Naive thymus-derived CD8-positive, alpha-beta T cell (primary cell): Measurements from ENCODE around the gene RAB43. TPM values are rescaled to one million over a fixed set of nuclear protein-coding genes. Genes with fewer than 3 reads are reported as not detected.

Source experiments
- ATAC-seq, 2 donors: fragments of 150-1000 bp; cut with Tn5 transposase in 1 of 2; sonication (Bioruptor Pico), chemical (Tn5 transposase) in 1 of 2; 1 replicate in 1 of 2; 2 replicates in 1 of 2; pipeline ENCODE4 v1.10.0; 2021; ENCODE audit warnings: mild to moderate bottlenecking in 2 of 2, moderate library complexity in 2 of 2
- POLR2A ChIA-PET: fragments of 350-600 bp; sonication (Branson Sonifier 250); formaldehyde crosslinking; loops from one replicate; lab custom pipeline; 2021; ENCODE audit warnings: antibody characterized with exemption; lab: Charles Lee
- DNase-seq, 10 donors: peaks; one replicate each; pipeline versions ENCODE4 v3.0.0 to v3.0.0-alpha.2; 2020 to 2022
- H3K27ac Mint-ChIP-seq, 10 donors: one replicate each; pipeline ENCODE4 v1.8.0; 2020 to 2022; ENCODE audit warnings: mild to moderate bottlenecking in 10 of 10, mixed read lengths in 10 of 10, moderate library complexity in 4 of 10, inconsistent platforms in 1 of 10
- H3K27me3 Mint-ChIP-seq, 5 donors: one replicate each; pipeline ENCODE4 v1.8.0; 2021 to 2022; ENCODE audit warnings: mixed read lengths in 5 of 5
- H3K36me3 Mint-ChIP-seq, 3 donors: one replicate each; pipeline ENCODE4 v1.8.0; 2020 to 2022; ENCODE audit warnings: mixed read lengths in 3 of 3, mild to moderate bottlenecking in 2 of 3, inconsistent platforms in 1 of 3
- H3K4me1 Mint-ChIP-seq, 4 donors: one replicate each; pipeline ENCODE4 v1.8.0; 2021 to 2022; ENCODE audit warnings: mixed read lengths in 4 of 4
- H3K4me3 Mint-ChIP-seq, 10 donors: one replicate each; pipeline ENCODE4 v1.8.0; 2020 to 2022; ENCODE audit warnings: mild to moderate bottlenecking in 10 of 10, mixed read lengths in 10 of 10, moderate library complexity in 6 of 10, inconsistent platforms in 1 of 10
- H3K9me3 Mint-ChIP-seq, 9 donors: one replicate each; pipeline ENCODE4 v1.8.0; 2020 to 2022; ENCODE audit warnings: mixed read lengths in 9 of 9, mild to moderate bottlenecking in 3 of 9, inconsistent platforms in 1 of 9, moderate library complexity in 1 of 9
- polyA plus RNA-seq, 3 donors: library from polyadenylated mRNA; unstranded; fragments of 300-500 nt; fragmentation: Illumina TruSeq; gene quantifications; one replicate each; pipeline ENCODE4 v1.2.3, GENCODE V29; 2021
- total RNA-seq, 8 experiments: library from RNA in 2 of 8; stranded (reverse) in 2 of 8; gene quantifications; one replicate each; pipeline ENCODE4 v1.2.3 and lab custom pipeline; 2021 to 2026

The RAB43 gene
- total and polyA plus RNA-seq, 5 experiments from 2014 or later, result 15.7 to 130 (median 43.1) TPM

DNA sequence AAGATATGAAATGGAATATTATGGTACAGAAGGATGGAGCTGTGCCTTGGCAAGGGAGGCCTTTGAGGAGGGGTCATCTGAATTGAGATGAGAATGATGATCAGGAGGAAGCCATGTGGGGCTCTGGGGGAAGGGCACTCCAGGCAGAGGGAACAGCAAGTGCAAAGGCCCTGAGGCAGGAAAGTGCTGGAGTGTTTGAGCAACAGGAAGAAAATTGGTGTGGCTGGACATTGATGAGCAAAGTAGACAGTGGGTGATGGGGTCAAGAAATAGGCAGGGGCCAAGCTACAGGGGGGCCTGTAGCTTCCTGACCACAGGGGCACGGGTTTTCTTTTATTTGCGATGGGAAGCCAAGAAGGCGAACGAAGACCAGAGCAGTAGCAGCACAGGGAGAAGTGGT is 64.4 kb downstream of the RAB43 start:
- peaks cover 8 to 17% (median 13%) of the 10 kb centered on the region in 4 donors for H3K4me1 Mint-ChIP-seq
- POLR2A ChIA-PET, result interaction anchor here (0.7 to 1.4 kb wide), 2 partner anchors 11 to 125 kb away, joined by 3 to 5 read pairs; no protein-coding TSS in a partner anchor

DNA sequence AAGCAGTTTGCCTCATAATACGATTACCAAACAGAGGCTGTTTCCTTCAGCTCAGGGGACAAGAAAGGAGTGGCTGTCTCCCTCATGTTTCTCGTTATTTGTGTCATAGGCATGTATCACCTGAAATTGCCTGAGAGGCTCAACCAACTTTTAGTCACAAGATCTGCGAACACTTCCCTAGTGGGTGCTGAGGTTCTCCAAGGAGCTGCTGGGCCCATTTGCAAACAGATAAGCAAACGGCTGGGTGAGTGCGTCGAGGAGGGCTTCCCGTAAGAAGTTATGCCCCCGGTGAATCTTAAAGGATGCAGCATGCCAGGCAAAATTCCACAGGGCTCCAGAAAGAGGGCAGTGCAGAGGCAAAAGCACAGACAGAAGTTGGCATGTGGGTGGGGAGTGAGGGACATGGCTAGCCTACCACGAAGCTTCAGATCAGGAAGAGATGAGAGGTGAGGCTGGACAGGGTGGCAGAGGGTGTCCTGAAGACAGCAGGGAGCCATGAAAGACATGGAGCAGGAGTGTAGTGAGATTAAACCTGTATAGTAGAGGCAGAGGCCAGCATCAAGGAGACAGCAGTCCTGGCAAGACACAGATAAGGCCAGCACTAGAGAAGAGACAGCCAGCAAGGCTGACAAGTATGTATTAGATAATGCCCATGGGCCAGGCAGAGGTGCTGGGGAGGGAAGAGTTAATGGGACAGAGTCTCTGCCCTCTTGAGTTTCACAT is 65.0 kb downstream of the RAB43 start:
- Mint-ChIP-seq H3K4me3 (no peak overlapping the region), H3K4me1 (peaks cover 8 to 17% (median 13%) of the 10 kb centered on the region in 4 donors), H3K27me3 (no peaks in the 10 kb centered on the region), H3K36me3 (no peaks in the 10 kb centered on the region), H3K27ac (peak overlapping the region in 4 of 10 donors; percentile 4 to 84 (median 40)), H3K9me3 (no peaks in the 10 kb centered on the region)
- DNase-seq (no peak), ATAC-seq (no peak)
- POLR2A ChIA-PET, result interaction anchor here (1.4 kb wide), 1 partner anchor 10 kb away, joined by 5 read pairs; no protein-coding TSS in a partner anchor

More for the DNA sequence above, 64.4 kb downstream of the RAB43 start:
- Mint-ChIP-seq H3K36me3 (no peaks in the 10 kb centered on the region), H3K4me3 (no peak overlapping the region), H3K27ac (peak overlapping the region in 4 of 10 donors; percentile 4 to 84 (median 40)), H3K27me3 (no peaks in the 10 kb centered on the region), H3K9me3 (no peaks in the 10 kb centered on the region)
- no peak for ATAC-seq
- no peak for DNase-seq

DNA sequence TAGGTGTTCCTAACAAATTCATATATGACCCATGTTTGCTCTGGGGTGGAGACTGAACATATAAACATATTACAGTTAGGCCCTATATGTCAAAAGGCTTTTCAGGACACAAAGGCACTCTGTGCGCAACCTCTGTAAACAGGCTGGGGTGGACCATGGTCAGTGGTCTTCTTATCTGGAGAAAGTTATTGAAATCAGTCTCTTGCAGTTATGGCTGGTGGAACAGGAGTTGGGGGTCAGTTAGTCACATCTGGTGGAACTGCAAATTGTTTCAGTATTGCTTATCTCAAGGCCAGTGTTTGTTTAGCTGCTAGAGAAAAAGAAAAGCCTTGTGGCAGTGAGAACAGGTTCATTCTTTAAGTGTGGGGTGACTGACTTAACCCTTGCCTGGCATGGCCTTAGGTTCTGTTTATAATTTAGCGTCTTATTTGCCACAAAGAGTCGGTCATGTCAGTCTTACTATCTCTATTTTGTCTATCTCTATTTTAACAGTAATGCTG is 66.9 kb downstream of the RAB43 start:
- no peak for DNase-seq
- H3K27me3 Mint-ChIP-seq, result no peaks in the 10 kb centered on the region
- peaks cover 8 to 17% (median 13%) of the 10 kb centered on the region in 4 donors for H3K4me1 Mint-ChIP-seq
- H3K4me3 Mint-ChIP-seq, result no peak overlapping the region
- peak overlapping the region in 2 of 10 donors; percentile 63 to 87 for H3K27ac Mint-ChIP-seq
- ATAC-seq, result no peak
- H3K9me3 Mint-ChIP-seq, result no peaks in the 10 kb centered on the region
- POLR2A ChIA-PET, result interaction anchor here (2.5 to 5.2 kb wide), 2 partner anchors 39 to 65 kb away, joined by 14 to 57 read pairs; partner anchors contain the start of gene RAB43
- no peaks in the 10 kb centered on the region for H3K36me3 Mint-ChIP-seq

DNA sequence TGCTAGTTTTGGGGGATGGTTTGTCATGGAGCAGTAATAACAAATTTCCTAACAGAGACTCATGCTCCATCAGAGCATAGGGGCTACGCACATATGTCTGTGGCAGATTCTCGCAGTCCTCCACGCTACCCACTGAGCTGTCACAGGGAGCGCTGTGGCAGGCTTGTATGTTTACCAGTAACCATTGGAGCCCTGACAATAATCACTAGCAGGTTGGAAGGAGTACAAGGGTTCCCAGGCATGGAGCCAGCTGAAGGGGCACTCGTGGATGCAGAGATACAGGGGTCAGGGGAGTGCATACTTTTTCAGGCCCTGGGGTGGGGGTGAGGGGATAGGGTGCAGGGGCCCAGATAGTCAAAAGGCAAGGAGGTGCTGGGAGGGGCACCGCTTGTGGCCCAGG is 68.9 kb downstream of the RAB43 start:
- Mint-ChIP-seq H3K4me1 (peaks cover 7 to 11% (median 9%) of the 10 kb centered on the region in 4 donors), H3K36me3 (peaks cover 0 to 5% (median 0%) of the 10 kb centered on the region in 3 donors), H3K27me3 (peaks cover 0 to 4% (median 0%) of the 10 kb centered on the region in 5 donors), H3K4me3 (no peak overlapping the region), H3K9me3 (peaks cover 0 to 9% (median 3%) of the 10 kb centered on the region in 9 donors), H3K27ac (peak overlapping the region in 1 of 10 donors; percentile 84)
- no peak for DNase-seq
- POLR2A ChIA-PET, result interaction anchor here (0.6 to 5.2 kb wide), 13 partner anchors 11 to 197 kb away, joined by 3 to 57 read pairs (median 5); partner anchors contain the start of genes CNBP, COPG1 and RAB43
- no peak for ATAC-seq

DNA sequence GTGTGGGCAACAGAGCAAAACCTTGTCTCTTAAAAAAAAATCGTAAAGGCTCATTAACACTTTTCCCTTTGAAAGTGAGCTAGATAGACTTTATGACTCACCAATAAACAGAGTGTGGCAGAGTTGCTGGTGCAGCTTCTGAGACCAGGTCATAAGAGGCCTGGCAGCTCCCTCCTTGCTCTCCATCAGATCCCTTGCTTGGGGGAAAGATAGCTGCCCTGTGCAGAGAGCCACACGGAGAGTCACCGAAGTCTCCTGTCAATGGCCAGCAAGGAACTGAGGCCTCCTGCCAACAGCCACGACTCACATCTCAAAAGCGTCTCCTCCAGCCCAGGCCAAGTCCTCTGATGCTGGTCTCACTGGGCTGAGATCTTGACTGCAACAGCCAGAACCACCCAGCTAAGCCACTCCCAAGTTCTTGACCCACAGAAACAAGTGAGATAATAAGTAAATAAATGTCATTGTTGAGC is 69.7 kb downstream of the RAB43 start:
- no peak overlapping the region for H3K4me3 Mint-ChIP-seq
- peak overlapping the region in 3 of 10 donors; percentile 60 to 69 (median 63) for H3K27ac Mint-ChIP-seq
- H3K27me3 Mint-ChIP-seq, result peaks cover 0 to 4% (median 0%) of the 10 kb centered on the region in 5 donors
- POLR2A ChIA-PET, result interaction anchor here (0.7 to 5.2 kb wide), 5 partner anchors 68 to 194 kb away, joined by 3 to 57 read pairs (median 5); partner anchors contain the start of genes CNBP and RAB43
- H3K4me1 Mint-ChIP-seq, result peaks cover 6 to 10% (median 8%) of the 10 kb centered on the region in 4 donors
- no peak for DNase-seq
- peaks cover 0 to 9% (median 3%) of the 10 kb centered on the region in 9 donors for H3K9me3 Mint-ChIP-seq
- H3K36me3 Mint-ChIP-seq, result peaks cover 0 to 5% (median 0%) of the 10 kb centered on the region in 3 donors
- no peak for ATAC-seq

GRCh38 chr3:129050556-129051295 is 70.9 kb downstream of the RAB43 start:
- POLR2A ChIA-PET, result interaction anchor here (0.6 to 5.2 kb wide), 2 partner anchors 27 to 69 kb away, joined by 6 to 57 read pairs; partner anchors contain the start of gene RAB43
- ATAC-seq, result no peak
- DNase-seq, result no peak
- Mint-ChIP-seq H3K4me1 (peaks cover 6 to 10% (median 8%) of the 10 kb centered on the region in 4 donors), H3K4me3 (no peak overlapping the region), H3K36me3 (peaks cover 0 to 5% (median 0%) of the 10 kb centered on the region in 3 donors), H3K9me3 (peaks cover 0 to 9% (median 3%) of the 10 kb centered on the region in 9 donors), H3K27ac (no peak overlapping the region), H3K27me3 (peaks cover 0 to 4% (median 0%) of the 10 kb centered on the region in 5 donors)

DNA sequence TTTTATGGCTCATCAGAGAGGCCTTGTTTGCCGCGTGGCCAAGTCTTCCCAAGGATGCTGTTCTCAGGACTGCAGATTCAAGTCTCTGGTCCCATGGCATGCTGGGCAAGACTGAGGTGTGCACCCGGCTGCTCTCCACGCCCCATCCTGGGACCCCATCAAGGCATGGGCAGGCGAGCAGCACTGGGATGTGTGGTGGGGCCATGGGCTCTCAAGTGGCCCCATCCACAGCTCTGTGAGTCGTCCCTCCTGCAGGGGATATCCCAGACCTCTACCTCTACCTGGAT is 74.1 kb downstream of the RAB43 start:
- no peak overlapping the region for H3K27ac Mint-ChIP-seq
- H3K9me3 Mint-ChIP-seq, result peaks cover 0 to 9% (median 5%) of the 10 kb centered on the region in 9 donors

DNA sequence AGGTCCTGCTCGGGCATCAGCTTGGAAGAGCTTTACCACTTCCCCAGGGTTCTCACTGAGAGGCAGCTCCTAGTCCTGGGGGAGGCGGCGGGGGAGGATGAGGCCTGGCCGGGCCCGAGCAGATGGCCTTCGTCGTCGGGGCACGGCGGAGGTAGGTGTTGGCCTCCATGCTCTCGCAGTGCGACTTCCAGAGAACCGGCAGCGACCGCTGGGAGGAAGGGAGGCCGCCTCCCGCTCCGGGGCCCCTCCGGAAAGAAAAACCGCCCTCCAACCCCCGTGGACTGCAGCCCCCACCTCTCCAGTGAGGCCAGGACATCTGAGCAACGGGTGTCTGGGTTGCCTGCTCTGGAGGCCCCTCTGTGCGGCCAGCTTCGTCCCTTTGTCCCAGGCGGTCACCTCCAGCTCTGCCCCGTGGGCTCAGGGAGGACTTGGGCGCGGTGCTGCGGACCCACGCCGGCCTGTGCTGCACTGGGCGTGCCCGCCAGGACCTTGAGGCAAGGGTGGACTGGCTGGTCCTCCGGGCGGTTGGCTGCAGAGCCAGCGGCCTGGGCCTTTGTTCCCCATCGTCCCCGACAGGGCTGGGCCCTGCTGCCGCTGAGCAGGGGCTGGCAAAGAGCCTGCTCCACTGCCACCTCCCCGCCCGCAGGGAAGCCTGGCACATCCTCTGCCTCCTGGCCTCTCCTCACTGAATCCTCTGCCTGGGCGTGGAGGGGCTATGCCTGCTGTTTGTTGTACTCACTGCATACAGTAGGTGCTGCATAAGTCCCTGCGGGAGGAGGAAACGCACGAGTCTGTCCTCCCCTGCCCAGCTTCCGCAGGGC is 74.7 kb downstream of the RAB43 start:
- ATAC-seq (no peak), DNase-seq (no peak)
- Mint-ChIP-seq H3K27ac (no peak overlapping the region), H3K4me3 (peak overlapping the region in 7 of 10 donors; percentile 15 to 67 (median 57)), H3K27me3 (peaks cover 0 to 21% (median 0%) of the 10 kb centered on the region in 5 donors), H3K4me1 (peaks cover 0 to 2% (median under 1%) of the 10 kb centered on the region in 4 donors), H3K36me3 (peaks cover 0 to 5% (median 0%) of the 10 kb centered on the region in 3 donors), H3K9me3 (peaks cover 0 to 9% (median 5%) of the 10 kb centered on the region in 9 donors)
- POLR2A ChIA-PET, result interaction anchor here (0.9 to 1.6 kb wide), 6 partner anchors 10 to 73 kb away, joined by 3 to 8 read pairs (median 4); no protein-coding TSS in a partner anchor

More for the DNA sequence above, 74.1 kb downstream of the RAB43 start:
- H3K4me3 Mint-ChIP-seq, result peak overlapping the region in 6 of 10 donors; percentile 15 to 63 (median 52)
- H3K4me1 Mint-ChIP-seq, result peaks cover 0 to 2% (median under 1%) of the 10 kb centered on the region in 4 donors
- H3K36me3 Mint-ChIP-seq, result peaks cover 0 to 5% (median 0%) of the 10 kb centered on the region in 3 donors
- DNase-seq (no peak), ATAC-seq (no peak)
- peaks cover 0 to 17% (median 0%) of the 10 kb centered on the region in 5 donors for H3K27me3 Mint-ChIP-seq
- POLR2A ChIA-PET, result interaction anchor here (0.8 to 1.6 kb wide), 3 partner anchors 11 to 73 kb away, joined by 4 to 5 read pairs (median 4); no protein-coding TSS in a partner anchor

GRCh38 chr3:129046037-129046731 is 75.4 kb downstream of the RAB43 start:
- POLR2A ChIA-PET, result interaction anchor here (0.9 to 1.6 kb wide), 5 partner anchors 11 to 74 kb away, joined by 3 to 8 read pairs (median 5); no protein-coding TSS in a partner anchor
- peaks cover 0 to 9% (median 5%) of the 10 kb centered on the region in 9 donors for H3K9me3 Mint-ChIP-seq
- no peak overlapping the region for H3K27ac Mint-ChIP-seq
- peaks cover 0 to 21% (median 0%) of the 10 kb centered on the region in 5 donors for H3K27me3 Mint-ChIP-seq
- ATAC-seq, result peak; percentile 77 to 82
- H3K4me3 Mint-ChIP-seq, result peak overlapping the region in 8 of 10 donors; percentile 26 to 67 (median 48)
- H3K4me1 Mint-ChIP-seq, result peaks cover 0 to 2% (median under 1%) of the 10 kb centered on the region in 4 donors
- H3K36me3 Mint-ChIP-seq, result peaks cover 0 to 5% (median 0%) of the 10 kb centered on the region in 3 donors
- no peak for DNase-seq

DNA sequence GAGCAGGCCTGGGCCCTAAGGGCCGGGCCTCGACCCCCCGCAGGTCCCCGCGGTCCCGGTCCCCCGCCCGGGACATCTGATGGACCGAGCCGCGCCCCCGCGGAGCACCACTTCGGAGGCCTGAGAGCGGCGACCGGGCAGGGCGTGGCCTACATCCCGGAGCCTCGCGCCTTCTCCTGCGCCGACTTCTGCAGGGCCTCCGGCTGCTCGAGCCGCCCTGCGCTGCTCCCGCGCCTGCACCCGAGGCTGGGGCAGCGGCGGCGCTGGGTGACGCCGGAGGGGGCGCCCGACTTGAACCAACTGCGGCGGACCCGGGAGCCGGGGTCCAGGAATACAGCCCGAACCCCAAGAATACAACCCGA is 75.9 kb downstream of the RAB43 start:
- POLR2A ChIA-PET, result interaction anchor here (1.1 to 1.3 kb wide), 2 partner anchors 11 to 75 kb away, joined by 5 to 8 read pairs; no protein-coding TSS in a partner anchor
- H3K27me3 Mint-ChIP-seq, result peaks cover 0 to 21% (median 0%) of the 10 kb centered on the region in 5 donors
- peaks cover 0 to 2% (median under 1%) of the 10 kb centered on the region in 4 donors for H3K4me1 Mint-ChIP-seq
- H3K9me3 Mint-ChIP-seq, result peaks cover 0 to 9% (median 5%) of the 10 kb centered on the region in 9 donors
- ATAC-seq (peak; percentile 87 to 95), DNase-seq (peak in 5 of 10 donors; percentile 38 to 45 (median 44))
- H3K4me3 Mint-ChIP-seq, result peak overlapping the region in 9 of 10 donors; percentile 37 to 74 (median 66)
- peak overlapping the region in 1 of 10 donors; percentile 74 for H3K27ac Mint-ChIP-seq
- peaks cover 0 to 5% (median 0%) of the 10 kb centered on the region in 3 donors for H3K36me3 Mint-ChIP-seq
